Measurements from ENCODE around the gene UNC45A. TPM values are rescaled to one million over a fixed set of nuclear protein-coding genes. Genes with fewer than 3 reads are reported as not detected.
A peak's percentile ranks its signal among the peaks of the same experiment; 100 is the strongest.

Gene UNC45A
- total RNA-seq, 1 experiment from 2014 or later = 84.4 TPM

DNA sequence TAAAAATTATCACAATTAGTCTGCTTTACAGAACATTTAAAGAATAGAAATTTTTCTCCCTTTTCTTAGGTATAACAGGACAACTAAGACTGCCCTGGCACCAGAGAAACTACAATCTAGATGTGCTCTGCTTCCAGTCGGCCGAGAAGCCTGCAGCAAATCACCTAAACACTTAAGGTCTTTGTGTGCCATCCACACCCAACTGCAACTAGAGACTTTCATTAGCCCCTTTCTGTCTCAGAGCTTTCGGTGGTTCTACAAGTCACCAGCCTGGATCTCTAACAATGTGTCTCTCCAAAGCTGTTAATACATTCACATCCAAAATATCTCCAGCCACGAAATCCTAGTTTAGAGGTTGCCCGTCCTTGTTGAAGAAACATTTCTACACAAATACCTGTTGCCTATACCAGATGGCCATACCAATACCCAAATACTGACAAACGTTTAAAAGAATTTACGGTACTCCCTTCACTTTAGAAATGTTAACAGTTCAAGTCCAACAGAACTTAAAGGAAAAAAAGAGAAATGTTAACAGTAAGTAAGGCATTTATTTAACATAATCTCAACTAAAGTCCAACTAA lies 52.6 kb downstream of the UNC45A start:
- Histone ChIP-seq H3K4me1 (ENCODE audit: control insufficient read depth, insufficient read depth, low read length) (peaks cover 46% of the 10 kb centered on the region), H3K27ac (ENCODE audit: low read length) (peak overlapping the region; percentile 82), H3K9me3 (ENCODE audit: control insufficient read depth, insufficient read depth, low read depth, low read length) (no peaks in the 10 kb centered on the region), H3K27me3 (ENCODE audit: control insufficient read depth, insufficient read depth, low read length) (no peaks in the 10 kb centered on the region), H3K36me3 (ENCODE audit: control insufficient read depth, insufficient read depth, low read length) (peaks cover 11% of the 10 kb centered on the region), H3K4me3 (ENCODE audit: low read depth in 2 of 2, low read length in 2 of 2) (peak overlapping the region in 1 of 2 experiments; percentile 46; a peak in 3 of 4 replicates)
- ATAC-seq (peak; percentile 51), DNase-seq (ENCODE audit: low read depth, low spot score) (no peak)
- BruUV-seq (replicated peaks) = no TSS peak
- in situ Hi-C loops (cut with HindIII; ENCODE audit: low pct_unique_long_range_greater_than_20kb, low sequenced_read_pairs) (no loop called here), intact Hi-C loops (cut with micrococcal nuclease; ENCODE audit: unreplicated experiment) (no loop called here)
- ChIA-PET CTCF (no interaction called here), POLR2A (no interaction called here)
- TF ChIP-seq, protein P1, sequence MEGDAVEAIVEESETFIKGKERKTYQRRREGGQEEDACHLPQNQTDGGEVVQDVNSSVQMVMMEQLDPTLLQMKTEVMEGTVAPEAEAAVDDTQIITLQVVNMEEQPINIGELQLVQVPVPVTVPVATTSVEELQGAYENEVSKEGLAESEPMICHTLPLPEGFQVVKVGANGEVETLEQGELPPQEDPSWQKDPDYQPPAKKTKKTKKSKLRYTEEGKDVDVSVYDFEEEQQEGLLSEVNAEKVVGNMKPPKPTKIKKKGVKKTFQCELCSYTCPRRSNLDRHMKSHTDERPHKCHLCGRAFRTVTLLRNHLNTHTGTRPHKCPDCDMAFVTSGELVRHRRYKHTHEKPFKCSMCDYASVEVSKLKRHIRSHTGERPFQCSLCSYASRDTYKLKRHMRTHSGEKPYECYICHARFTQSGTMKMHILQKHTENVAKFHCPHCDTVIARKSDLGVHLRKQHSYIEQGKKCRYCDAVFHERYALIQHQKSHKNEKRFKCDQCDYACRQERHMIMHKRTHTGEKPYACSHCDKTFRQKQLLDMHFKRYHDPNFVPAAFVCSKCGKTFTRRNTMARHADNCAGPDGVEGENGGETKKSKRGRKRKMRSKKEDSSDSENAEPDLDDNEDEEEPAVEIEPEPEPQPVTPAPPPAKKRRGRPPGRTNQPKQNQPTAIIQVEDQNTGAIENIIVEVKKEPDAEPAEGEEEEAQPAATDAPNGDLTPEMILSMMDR (IDR thresholded peaks at IDR 0.05) = no peak
- TF ChIP-seq SIN3A (IDR thresholded peaks at IDR 0.05; ENCODE audit: borderline replicate concordance, insufficient read depth, low read depth, low read length) (no peak), TCF7L2 (IDR thresholded peaks at IDR 0.05; ENCODE audit: low read depth, low read length) (no peak), POLR2AphosphoS5 (IDR thresholded peaks at IDR 0.05; ENCODE audit: low read depth, low read length) (no peak)
- TF ChIP-seq, protein P2, sequence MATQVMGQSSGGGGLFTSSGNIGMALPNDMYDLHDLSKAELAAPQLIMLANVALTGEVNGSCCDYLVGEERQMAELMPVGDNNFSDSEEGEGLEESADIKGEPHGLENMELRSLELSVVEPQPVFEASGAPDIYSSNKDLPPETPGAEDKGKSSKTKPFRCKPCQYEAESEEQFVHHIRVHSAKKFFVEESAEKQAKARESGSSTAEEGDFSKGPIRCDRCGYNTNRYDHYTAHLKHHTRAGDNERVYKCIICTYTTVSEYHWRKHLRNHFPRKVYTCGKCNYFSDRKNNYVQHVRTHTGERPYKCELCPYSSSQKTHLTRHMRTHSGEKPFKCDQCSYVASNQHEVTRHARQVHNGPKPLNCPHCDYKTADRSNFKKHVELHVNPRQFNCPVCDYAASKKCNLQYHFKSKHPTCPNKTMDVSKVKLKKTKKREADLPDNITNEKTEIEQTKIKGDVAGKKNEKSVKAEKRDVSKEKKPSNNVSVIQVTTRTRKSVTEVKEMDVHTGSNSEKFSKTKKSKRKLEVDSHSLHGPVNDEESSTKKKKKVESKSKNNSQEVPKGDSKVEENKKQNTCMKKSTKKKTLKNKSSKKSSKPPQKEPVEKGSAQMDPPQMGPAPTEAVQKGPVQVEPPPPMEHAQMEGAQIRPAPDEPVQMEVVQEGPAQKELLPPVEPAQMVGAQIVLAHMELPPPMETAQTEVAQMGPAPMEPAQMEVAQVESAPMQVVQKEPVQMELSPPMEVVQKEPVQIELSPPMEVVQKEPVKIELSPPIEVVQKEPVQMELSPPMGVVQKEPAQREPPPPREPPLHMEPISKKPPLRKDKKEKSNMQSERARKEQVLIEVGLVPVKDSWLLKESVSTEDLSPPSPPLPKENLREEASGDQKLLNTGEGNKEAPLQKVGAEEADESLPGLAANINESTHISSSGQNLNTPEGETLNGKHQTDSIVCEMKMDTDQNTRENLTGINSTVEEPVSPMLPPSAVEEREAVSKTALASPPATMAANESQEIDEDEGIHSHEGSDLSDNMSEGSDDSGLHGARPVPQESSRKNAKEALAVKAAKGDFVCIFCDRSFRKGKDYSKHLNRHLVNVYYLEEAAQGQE (IDR thresholded peaks at IDR 0.05; ENCODE audit: insufficient read depth in 1 of 2, low read depth in 2 of 2, low read length in 1 of 2) = no peak

DNA sequence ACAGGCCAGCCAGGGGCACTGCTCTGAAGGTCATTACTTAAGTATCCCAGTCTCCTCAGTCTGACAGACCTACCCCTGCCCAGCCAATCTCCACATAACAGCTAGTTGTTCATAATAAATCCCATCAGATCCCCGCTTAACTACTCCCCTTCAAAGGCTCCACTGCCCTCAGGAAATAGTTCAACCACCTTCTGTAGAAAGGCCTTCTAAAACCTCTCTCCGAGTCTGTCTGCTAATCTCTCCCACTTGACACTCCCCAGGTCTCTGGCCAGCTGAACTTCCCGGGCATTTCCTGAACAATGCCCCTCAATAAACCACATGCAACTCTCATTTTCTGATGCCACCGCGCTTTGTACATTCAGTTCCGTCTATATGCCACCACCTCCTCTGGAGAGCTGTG lies 53.2 kb downstream of the UNC45A start:
- BruUV-seq (replicated peaks) = no TSS peak
- CTCF ChIA-PET = interaction anchor here (0.6 kb wide), 1 partner anchor 11 kb away, joined by 3 read pairs; no protein-coding TSS in a partner anchor
- POLR2A ChIA-PET = no interaction called here

More for the DNA sequence above, 53.2 kb downstream of the UNC45A start:
- Histone ChIP-seq H3K9me3 (ENCODE audit: control insufficient read depth, insufficient read depth, low read depth, low read length) (no peaks in the 10 kb centered on the region), H3K4me3 (ENCODE audit: low read depth in 2 of 2, low read length in 2 of 2) (peak overlapping the region in 1 of 2 experiments; percentile 46; a peak in 3 of 4 replicates), H3K36me3 (ENCODE audit: control insufficient read depth, insufficient read depth, low read length) (peaks cover 4% of the 10 kb centered on the region), H3K27ac (ENCODE audit: low read length) (peak overlapping the region; percentile 82), H3K27me3 (ENCODE audit: control insufficient read depth, insufficient read depth, low read length) (no peaks in the 10 kb centered on the region), H3K4me1 (ENCODE audit: control insufficient read depth, insufficient read depth, low read length) (peaks cover 46% of the 10 kb centered on the region)
- in situ Hi-C loops (cut with HindIII; ENCODE audit: low pct_unique_long_range_greater_than_20kb, low sequenced_read_pairs) (no loop called here), intact Hi-C loops (cut with micrococcal nuclease; ENCODE audit: unreplicated experiment) (no loop called here)
- TF ChIP-seq SIN3A (IDR thresholded peaks at IDR 0.05; ENCODE audit: borderline replicate concordance, insufficient read depth, low read depth, low read length) = no peak
- TF ChIP-seq, protein P1 (IDR thresholded peaks at IDR 0.05) = no peak
- no peak for TF ChIP-seq POLR2AphosphoS5 (IDR thresholded peaks at IDR 0.05; ENCODE audit: low read depth, low read length)
- no peak for TF ChIP-seq TCF7L2 (IDR thresholded peaks at IDR 0.05; ENCODE audit: low read depth, low read length)
- TF ChIP-seq, protein P2 (IDR thresholded peaks at IDR 0.05; ENCODE audit: insufficient read depth in 1 of 2, low read depth in 2 of 2, low read length in 1 of 2) = 0 out of 4 replicates have a peak, but pooled peaks of 1 of the 2 experiments have one; percentile 3
- peak; percentile 64 for ATAC-seq
- DNase-seq (ENCODE audit: low read depth, low spot score) = no peak

Measured in Panc1 (cell line).